HG03097 (cell line): ENCODE measurements around the gene EYA4.

Experiments used
- ATAC-seq: cut with Tn5 transposase; IDR thresholded peaks from one replicate; pipeline ENCODE4 v1.9.1; 2021; ENCODE audit not compliant: unreplicated experiment, low FRiP score

Gene EYA4

DNA sequence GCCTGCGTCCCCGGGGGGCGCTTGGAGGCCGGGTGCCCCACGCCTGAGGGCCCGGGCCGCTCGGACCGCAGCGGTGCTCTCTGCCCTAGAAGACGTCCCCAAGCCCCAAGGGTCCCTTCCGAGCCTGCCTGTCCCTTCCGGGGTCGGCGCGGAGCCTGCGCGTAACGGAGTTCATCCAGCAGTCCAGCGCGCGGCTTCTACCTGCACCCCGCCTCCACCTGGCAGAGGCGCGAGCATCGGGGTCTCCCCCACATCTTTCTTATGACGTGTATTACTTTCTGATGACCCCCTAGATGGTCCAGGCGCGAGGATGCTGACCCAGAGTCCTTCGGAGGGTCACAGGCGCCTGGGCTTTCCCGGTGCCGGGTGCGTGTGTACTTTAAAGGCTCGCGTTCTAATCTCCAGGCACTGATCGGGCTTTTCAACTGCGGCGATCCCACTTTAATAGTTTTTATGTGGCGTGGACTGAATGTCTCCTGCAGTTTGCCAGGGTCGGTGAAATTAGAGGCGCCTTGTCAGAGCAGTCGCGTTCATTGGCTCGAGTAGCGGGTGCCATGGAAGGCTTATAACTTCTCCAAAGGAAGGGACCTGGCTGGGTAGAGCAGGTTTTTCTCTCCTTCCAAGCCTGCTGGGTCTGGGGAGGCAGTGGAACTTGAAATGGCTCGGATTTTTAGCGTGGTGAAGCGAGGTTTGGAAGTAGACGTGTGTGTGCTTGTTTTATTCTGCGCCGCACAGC lies 912 bp downstream of the EYA4 start:
- ATAC-seq = no peak

DNA sequence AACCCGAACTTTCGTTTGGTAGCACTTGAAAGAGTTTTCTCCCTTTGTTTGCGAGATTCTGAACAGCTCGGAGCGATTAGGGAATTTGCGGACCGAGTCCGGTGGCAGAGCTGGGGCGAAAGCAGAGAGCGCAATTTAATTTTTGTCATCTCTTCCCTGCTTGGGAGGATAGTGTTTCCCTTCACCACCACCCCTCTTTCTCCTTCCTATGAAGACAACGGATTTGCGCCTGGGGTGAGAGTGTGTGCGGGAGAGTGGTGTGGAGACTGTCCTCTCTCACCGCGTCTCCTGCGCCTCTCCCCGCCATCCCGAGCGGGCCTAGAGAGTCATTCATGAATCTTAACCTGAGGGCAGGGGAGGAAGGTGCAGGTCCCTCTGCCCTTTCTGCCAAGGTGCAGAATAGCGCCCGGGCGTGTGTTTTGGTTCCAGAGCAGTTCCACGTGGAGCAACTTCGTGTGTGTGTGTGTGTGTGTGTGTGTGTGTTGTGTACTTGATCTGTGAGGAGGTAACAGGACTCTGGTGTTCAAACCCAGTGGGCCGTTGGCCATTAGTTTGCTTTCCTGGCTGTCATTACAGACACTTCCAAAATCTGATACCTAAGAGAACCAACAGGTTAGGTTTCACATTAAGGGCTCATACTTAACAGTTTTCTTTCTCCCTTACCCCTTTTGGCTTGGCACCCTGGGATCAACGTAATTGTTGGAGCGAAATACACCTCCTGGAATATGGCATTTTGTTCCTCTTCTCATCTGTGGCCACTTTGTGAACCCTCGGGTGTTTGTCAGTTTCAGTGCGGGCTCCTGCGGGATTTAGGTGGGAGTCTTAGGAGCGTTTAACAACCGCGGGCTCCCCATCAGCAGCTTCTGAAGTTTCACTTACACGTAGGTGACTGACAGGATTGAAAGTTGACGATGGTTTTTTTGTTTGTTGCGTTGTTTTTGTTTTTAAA lies 1.8 kb downstream of the EYA4 start:
- no peak for ATAC-seq

DNA sequence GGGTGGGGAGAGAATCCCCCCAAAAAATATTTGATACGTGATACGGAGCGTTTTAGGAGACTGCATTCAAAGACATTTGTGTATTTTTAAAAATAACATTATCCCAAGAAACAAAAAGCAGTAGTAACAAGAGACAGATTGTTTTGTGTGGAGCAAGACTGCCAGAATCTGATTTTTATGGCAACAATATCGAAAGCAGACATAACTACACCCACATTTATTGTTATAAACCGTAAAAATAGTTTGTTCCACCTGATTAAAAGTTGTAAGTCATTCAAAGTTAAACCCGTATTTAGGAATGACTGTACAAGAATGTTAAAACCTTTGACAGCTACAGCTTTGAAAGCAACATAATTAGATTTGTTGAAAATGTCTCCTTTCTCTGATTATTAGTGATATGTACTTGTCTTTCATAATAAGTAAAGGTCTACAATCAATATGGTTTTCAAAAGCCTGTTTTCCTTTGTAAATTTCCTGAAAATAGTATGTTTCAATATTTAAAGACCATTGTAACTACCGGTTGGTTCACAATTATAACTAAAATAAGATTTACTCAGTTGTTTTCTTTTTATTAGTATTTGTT lies 2.7 kb downstream of the EYA4 start:
- ATAC-seq = no peak

DNA sequence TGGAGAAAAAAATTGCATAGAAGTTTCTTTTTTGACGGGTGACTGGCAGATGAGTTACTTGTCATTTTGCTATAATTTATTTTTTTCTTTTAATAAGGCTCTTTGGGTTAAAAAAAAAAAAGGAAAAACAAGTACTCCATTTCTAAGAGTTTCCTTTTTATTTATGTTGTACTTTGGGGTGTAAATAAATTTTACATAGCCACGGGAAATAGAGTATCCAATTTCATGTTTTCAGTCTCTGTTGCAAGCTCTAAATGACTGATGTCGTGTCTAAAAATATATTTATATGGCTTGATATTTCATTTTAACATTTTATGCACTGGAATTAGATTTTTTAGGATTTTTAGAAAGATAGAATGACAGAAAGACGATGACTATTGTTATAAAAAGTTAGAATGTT lies 3.4 kb downstream of the EYA4 start:
- no peak for ATAC-seq

DNA sequence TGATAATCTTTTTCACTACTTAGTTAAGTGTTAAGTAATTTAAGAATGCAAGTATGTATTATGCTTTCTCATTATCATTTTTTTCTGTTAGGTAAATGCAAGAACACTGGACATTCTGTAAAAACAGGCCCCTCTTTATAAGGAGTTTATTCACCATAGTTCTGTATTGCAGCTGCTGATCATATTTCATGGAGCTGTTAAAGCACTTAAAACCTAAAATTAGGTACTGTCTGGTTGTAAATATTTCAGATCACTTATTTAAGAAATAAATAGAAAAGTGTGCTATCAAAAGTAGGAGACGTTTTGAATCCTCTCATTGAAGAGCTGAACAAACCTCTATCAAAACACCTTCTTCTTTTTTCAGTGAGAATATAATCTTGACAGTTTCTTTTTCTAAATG lies 3.9 kb downstream of the EYA4 start:
- ATAC-seq = no peak

DNA sequence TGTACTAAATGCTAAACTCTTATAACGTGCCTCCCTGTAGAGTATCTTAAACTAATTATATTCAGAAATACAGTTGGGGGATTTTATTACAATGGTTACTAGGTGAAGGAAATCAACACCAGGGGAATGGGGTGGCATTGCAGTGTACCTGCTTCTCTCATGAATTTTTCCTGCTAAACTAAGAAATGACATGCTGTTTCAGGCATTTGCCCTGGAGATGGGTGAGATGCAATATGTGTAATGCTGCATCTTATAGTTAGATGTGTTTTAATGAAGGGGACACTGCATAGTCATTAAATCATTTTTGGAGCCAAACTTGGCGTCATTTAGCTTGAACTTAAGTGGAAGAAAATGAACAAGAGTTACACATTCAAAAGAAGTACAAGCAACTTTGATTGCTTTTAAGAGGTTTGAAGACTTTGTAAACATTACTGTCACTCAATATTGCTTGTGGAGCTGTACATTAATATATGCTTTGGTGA lies 4.3 kb downstream of the EYA4 start:
- no peak for ATAC-seq

DNA sequence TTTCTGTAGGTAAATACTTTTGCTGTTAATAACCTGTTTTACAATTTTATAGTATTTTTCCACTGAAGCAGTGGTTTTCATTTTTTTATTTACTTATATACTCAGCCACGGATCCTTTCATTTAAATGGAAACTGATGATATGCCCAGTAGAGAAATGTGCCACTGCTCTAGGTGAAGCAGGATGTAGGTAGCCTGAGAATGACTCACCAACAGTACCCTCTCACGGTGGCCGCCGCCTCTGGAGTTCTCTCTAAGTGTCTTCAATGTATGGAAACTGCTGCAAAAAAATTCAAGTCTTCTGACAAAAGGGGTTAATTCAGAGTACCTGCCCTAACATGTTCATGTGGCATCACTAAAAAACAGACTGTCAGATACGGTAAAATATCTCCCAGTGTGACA lies 6.4 kb downstream of the EYA4 start:
- no peak for ATAC-seq

DNA sequence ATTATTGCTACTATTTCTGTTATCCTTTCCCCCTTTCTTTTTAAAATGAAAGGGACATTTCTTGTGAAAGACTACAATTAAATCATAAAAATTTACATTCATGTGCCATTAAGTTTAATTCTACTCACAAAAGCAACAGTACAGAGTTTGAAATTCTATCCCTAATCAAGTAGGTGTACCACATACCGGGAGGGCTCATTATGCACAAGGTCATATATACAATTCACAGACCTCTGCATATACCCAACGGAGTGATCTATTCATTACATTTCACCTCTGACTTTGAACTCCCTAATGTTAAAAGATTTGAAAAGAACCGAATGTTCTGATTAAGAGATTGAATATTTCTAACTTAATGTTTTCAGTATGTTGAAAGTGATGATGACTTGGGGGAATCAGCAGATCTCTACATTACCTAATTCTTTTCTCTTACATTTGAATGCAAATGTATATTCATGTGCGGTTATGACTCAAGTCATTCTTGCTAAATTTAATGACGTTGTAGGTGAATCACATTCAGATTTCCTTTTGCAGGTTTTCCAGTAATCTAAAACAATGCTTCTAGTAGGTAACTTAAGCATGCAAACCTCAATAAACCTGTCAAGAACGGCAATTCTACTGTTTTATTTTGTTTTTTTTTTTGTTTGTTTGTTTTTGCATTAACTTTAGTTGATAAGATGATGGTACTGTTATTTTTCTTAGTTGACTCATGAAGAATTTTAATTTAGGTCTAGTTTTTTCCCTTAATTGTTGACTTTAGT lies 7.3 kb downstream of the EYA4 start:
- no peak for ATAC-seq

DNA sequence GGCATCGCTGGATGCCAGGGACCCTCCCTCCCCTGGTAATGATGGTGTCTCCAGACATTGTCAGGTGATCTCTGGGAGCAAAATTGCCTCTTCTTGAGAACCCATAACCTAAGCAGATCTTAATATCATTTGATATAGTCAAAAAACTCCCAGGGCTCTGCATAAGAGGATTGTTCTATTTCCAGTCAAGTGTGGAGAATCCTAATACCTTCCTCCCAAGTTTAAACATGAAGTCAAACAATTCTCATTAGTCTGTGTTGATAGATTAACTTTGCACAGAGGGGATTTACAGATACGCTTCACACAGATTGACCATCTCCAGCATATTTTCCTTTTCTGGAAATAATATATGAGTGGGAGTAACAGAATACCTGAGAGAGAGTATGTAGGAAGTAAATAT lies 10.5 kb downstream of the EYA4 start:
- ATAC-seq = no peak

DNA sequence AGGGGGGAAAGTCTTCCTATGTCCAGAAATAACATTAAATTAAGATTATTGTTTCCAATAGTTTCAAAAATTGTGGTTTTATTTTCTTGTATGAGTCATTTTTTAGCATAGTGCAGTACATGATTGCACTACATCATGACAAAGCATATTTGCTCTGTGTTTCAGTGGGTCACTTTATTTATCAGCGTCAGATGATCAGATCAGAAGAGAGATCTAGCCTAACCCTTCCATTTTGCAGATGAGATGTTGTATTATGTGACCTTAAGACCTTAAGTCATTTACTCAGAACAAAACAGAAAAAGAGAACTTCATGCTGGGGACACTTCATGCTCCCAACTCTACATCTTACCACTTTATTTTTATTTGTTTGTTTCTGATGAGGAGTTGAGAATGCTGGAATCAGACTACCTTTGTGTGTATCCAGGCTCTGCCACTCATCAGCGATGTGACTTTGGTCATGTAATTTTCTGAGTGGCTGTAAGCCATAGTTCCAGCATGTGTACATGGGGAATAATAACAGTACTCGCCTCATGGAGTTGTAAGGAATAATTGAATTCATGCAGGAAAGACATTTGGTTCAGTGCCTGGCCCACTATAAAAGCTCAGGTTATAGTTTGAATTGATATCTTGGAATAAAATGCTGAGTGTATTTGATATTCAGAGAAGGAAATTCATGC lies 13.5 kb downstream of the EYA4 start:
- no peak for ATAC-seq

DNA sequence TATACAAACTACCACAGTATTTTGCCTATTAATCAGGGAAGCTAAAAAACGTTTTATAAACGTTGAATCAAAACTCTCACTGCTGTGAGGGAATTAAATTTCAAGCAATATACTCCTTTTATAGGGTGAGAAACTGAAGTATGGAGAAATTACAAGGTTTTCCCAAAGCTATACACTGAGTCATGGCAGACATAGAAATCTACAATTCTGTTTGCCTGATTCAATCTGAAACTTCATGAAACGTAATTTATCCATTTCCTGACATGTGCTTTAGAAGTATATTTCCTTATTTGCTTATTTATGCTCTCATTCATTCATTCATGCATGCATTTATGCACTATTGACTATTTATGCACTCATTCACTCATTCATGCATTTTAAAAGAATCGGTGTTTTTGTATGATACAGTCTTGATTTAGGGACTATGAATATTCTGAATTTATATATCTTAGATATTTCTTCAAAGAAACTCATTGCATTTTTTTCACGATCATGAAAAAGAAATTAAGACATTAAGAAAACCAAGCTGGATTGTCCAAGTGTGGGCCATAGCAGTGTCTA lies 16.5 kb downstream of the EYA4 start:
- no peak for ATAC-seq

DNA sequence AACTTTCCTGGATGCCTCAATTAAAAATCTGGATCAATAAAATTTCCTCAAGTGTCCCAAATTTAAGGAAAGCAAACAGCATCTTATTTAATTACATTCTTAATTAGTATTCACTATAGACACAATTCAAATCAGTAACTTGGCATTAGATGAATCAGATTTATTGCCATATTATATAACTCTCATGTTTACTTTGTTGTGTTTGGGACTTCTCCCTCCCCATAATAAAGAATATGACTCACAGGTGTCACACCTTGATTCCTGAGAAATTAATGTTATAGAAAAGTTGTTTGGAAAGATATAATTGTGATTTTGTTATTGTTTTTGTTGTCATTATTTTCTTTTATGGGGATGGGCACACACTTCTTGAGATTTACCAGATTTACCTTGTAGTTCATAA lies 18.4 kb downstream of the EYA4 start:
- ATAC-seq = no peak

DNA sequence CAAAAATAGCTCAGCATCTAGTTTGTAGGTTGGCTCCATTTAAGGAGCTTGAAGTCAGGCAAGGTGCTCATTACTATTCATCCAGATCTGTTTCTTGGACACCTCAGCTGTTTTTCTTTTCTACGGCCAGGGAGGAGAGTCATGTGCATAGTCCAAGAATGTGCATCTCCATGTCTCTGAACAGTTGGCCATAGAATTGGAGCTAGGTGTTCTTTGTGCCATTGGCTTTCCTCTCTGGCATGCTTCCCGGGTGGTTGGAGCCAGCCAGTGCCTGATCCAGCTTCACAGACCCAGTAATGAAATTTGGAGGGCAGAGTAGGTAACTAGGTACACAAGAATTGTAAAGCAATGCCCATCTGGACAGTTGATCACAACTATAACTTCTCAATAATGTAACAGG lies 21.6 kb downstream of the EYA4 start:
- no peak for ATAC-seq

DNA sequence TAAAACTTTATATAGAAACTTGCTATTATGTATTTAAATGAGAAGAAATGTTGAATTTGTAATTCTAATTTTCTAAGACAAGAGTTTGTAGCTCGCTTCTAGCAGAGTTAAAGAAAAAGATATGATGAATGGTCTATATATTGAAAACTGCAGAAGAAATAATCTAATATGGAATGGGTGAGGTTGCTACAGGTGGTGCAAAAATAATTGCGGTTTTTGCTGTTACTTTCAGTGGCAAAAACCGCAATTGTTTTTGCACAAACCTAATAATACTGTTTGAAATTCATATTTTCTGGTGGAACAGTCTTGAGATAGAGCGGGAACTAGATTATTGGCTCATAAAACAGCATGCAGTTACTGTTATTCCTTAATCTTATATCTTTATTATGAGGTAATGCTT lies 23.9 kb downstream of the EYA4 start:
- ATAC-seq = no peak

DNA sequence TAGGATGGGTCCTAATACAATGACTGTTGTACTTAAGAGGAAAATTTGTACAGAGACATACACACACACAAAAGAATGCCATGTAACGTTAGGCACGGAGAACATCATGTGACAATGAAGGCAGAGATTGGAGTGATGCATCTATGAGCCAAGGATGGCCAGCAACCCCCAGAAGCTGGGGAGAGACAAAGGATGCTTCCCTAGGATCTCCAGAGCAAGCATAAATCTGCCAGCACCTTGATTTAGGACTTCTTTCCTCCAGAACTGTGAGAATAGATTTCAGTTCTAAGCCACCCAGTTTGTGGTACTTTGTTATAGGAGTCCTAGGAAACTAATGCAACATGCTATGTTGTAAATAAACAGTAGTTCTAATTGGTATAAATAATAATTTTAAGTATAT lies 25.0 kb downstream of the EYA4 start:
- ATAC-seq = no peak

DNA sequence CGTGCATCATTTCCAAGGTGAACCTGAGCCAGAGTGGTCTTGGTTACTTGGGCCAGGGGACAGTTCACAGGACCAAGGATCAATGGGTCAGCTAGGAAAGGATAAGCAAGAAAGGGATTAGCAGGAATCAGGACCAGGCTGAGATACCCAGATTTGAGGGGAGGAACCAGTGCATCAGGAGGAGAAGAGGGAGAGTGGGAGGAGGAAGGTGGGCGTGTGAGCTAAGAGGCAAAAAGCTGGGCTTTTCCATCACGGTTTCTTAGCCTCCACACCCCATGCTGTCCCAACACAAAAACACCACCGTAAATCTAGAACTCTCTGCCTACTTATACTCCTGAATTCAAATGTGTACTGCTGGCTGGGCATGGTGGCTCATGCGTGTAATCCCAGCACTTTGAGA lies 27.5 kb downstream of the EYA4 start:
- no peak for ATAC-seq

DNA sequence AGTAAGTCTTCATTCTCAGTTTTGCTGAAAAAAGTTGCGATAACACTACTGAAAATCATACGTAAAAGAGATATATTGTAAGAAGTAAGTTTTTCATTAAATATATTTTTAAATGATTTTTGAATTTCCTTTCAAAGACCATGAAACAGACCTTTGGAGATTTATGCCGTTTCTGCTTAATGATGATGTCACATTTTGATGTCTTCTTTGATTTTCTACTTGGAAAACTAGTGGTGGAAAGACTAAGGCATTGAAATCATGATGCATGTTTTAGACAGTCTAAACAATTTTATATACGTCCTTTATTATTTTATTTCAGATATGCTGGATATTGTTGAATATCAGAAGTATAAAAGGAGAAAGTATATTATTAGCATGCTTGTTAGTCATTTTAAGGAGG lies 33.7 kb downstream of the EYA4 start:
- ATAC-seq = no peak

DNA sequence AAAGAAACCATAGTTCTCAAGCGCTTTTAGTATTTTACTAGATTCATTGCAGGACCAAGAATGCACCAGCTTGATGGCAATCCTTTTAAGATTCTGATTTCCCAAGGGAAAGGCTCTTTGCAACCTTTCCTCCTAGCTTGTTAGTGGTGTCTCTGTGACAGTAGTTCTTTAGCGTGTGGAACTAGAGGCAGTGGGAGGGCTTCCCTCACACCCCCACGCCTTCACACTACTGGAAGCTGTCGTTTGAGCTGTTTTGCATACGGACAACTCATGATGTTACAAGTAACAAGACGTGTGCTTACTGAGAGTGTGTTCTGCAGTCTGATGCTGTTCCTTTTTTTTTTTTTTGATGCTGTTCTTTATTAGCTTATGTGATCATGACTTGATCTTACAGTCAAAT lies 34.1 kb downstream of the EYA4 start:
- no peak for ATAC-seq

DNA sequence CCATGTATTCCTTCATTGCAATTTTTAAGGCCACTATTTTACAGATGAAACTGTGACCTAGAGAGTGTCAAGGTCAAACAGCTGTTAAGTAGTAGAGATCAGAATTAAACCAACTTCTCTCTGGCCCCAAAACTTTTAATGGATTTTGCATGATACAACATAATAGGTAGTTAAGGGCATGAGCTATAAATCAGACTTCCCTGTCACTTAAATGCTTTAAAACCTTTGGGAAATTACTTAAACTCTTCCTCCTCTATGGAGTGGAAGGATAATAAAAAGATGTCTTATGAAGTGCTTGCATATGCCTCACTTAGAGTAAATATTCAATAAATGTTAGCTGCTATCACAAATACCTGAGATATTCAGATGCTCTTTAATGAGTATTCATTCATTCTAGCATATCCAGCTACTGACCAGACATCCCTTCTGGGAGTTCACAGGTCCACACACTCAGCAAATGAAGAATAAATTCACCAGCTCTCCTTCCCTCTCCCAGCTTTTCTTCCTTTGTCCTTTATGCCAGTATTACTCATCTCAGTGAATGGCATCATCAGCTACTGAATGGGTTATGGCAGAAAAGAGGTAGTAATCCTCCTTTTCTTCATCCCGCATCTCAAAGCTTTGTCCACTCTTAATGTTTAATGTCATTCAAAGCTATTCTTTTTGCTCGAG lies 36.2 kb downstream of the EYA4 start:
- ATAC-seq = no peak
